Activated effector memory CD4-positive, alpha-beta T cell treated with Interleukin-2 at 50 U/mL for 16 hours (primary cell): ENCODE results near the gene PAOX.
"Not testable (repeated sequence)": the region's sequence is repeated elsewhere in the genome, so short reads cannot be mapped to it uniquely, and the experiment has no call there.

Experiments
- DNase-seq: peaks from one replicate; pipeline ENCODE4 v3.0.0-alpha.2; 2020

PAOX gene

GRCh38 chr10:133411523-133412380 lies 32.7 kb downstream of the PAOX start:
- DNase-seq: no peak

GRCh38 chr10:133412381-133412711 lies 33.3 kb downstream of the PAOX start:
- DNase-seq: no peak

- DNase-seq: not testable (repeated sequence)
Measured at GRCh38 chr10:133414401-133414800, 35.3 kb downstream of the PAOX start.

GRCh38 chr10:133415752-133416151 lies 36.7 kb downstream of the PAOX start:
- DNase-seq: no peak

GRCh38 chr10:133418289-133418993 lies 39.4 kb downstream of the PAOX start:
- DNase-seq: no peak

GRCh38 chr10:133419211-133419950 lies 40.3 kb downstream of the PAOX start:
- no peak for DNase-seq

GRCh38 chr10:133420028-133420427 lies 41.0 kb downstream of the PAOX start:
- no peak for DNase-seq

- no peak for DNase-seq
Measured at GRCh38 chr10:133420579-133420978, 41.5 kb downstream of the PAOX start.

GRCh38 chr10:133421336-133422222 lies 42.5 kb downstream of the PAOX start:
- no peak for DNase-seq

- DNase-seq: no peak
Measured at GRCh38 chr10:133422223-133422806, 43.3 kb downstream of the PAOX start.

GRCh38 chr10:133422807-133423771 lies 44.0 kb downstream of the PAOX start:
- no peak for DNase-seq

GRCh38 chr10:133424102-133424501 lies 45.0 kb downstream of the PAOX start:
- not testable (repeated sequence) for DNase-seq

GRCh38 chr10:133424601-133425000 lies 45.5 kb downstream of the PAOX start, which contains the start of gene SPRN:
TSS of gene SPRN (minus strand) at chr10:133424625. CDS start at chr10:133423681, 944 bp downstream.
- not testable (repeated sequence) for DNase-seq

- DNase-seq: not testable (repeated sequence)
Measured at GRCh38 chr10:133429571-133429970, 50.5 kb downstream of the PAOX start.

GRCh38 chr10:133431888-133432613 lies 53.0 kb downstream of the PAOX start:
- not testable (repeated sequence) for DNase-seq

- not testable (repeated sequence) for DNase-seq
Measured at GRCh38 chr10:133432789-133433188, 53.7 kb downstream of the PAOX start.

GRCh38 chr10:133438711-133439273 lies 59.7 kb downstream of the PAOX start:
- no peak for DNase-seq

- no peak for DNase-seq
Measured at GRCh38 chr10:133439517-133440461, 60.7 kb downstream of the PAOX start.
